PC-9 (cell line): ENCODE measurements around the gene UNC119B. TPM values are rescaled to one million over a fixed set of nuclear protein-coding genes. Genes with fewer than 3 reads are reported as not detected.

Experiments used
- BruUV-seq: library from RNA; stranded (reverse); fragments of 400-500 nt; replicated peaks from 2 replicates; lab custom pipeline; 2021; lab: Mats Ljungman, UMichigan
- CTCF ChIA-PET: fragments of 300-600 bp; sonication (Branson Sonifier 250); formaldehyde crosslinking; loops from one replicate; lab custom pipeline; 2022; ENCODE audit warnings: antibody characterized with exemption; lab: Charles Lee
- POLR2A ChIA-PET: fragments of 300-600 bp; sonication (Branson Sonifier 250); formaldehyde crosslinking; loops from one replicate; lab custom pipeline; 2022; ENCODE audit warnings: antibody characterized with exemption; ENCODE audit not compliant: unreplicated experiment; lab: Charles Lee
- DNase-seq, 2 experiments: peaks; one replicate each; pipeline versions ENCODE4 v3.0.0 to v3.0.0-alpha.2; 2015 to 2022; ENCODE audit warnings: mixed read lengths in 1 of 2
- H2AFZ ChIP-seq: fragments of 200-600 bp; sonication (generic); 2 replicates; pipeline ENCODE4 v1.8.1; 2017; ENCODE audit warnings: antibody characterized with exemption
- H3F3A ChIP-seq: fragments of 200-600 bp; sonication (generic); 2 replicates; pipeline ENCODE4 v1.8.1; 2017; ENCODE audit warnings: antibody characterized with exemption, mild to moderate bottlenecking, low read depth; ENCODE audit not compliant: insufficient read depth
- H3K27ac ChIP-seq: fragments of 200-600 bp; sonication (generic); 2 replicates; pipeline ENCODE4 v1.6.1; 2016; ENCODE audit warnings: mixed run types
- H3K27me3 ChIP-seq: fragments of 200-600 bp; sonication (generic); 2 replicates; pipeline ENCODE4 v1.6.1; 2016; ENCODE audit warnings: low read depth, mixed run types; ENCODE audit not compliant: insufficient read depth
- H3K36me3 ChIP-seq: fragments of 200-600 bp; sonication (generic); 2 replicates; pipeline ENCODE4 v1.6.1; 2016; ENCODE audit warnings: low read depth, mixed run types
- H3K4me1 ChIP-seq: fragments of 200-600 bp; sonication (generic); replicated peaks from 2 replicates; pipeline ENCODE4 v1.6.1; 2016; ENCODE audit warnings: mixed run types; ENCODE audit not compliant: insufficient read depth
- H3K4me2 ChIP-seq: fragments of 200-600 bp; sonication (generic); 2 replicates; pipeline ENCODE4 v1.6.1; 2017; ENCODE audit warnings: mixed run types
- H3K4me3 ChIP-seq: fragments of 200-600 bp; sonication (generic); 2 replicates; pipeline ENCODE4 v1.6.1; 2016; ENCODE audit warnings: mixed run types
- H3K79me2 ChIP-seq: fragments of 200-600 bp; sonication (generic); 2 replicates; pipeline ENCODE4 v1.6.1; 2017; ENCODE audit warnings: low read depth, mixed run types
- H3K9me2 ChIP-seq: fragments of 200-600 bp; sonication (generic); 2 replicates; pipeline ENCODE4 v1.8.1; 2017; ENCODE audit warnings: mild to moderate bottlenecking; ENCODE audit not compliant: insufficient read depth
- H3K9me3 ChIP-seq: fragments of 200-600 bp; sonication (generic); 2 replicates; pipeline ENCODE4 v1.8.1; 2016; ENCODE audit warnings: low read depth; ENCODE audit not compliant: insufficient read depth
- H4K20me1 ChIP-seq: fragments of 200-600 bp; sonication (generic); 2 replicates; pipeline ENCODE4 v1.8.1; 2017; ENCODE audit not compliant: insufficient read depth
- EZH2 ChIP-seq: fragments of 200-600 bp; sonication (generic); IDR thresholded peaks from 2 replicates; pipeline ENCODE4 v1.8.0; 2017; ENCODE audit warnings: antibody characterized with exemption, low read depth
- intact Hi-C: fragments of 100-400 bp; cut with micrococcal nuclease; formaldehyde crosslinking; loops from one replicate; pipeline ENCODE4 v1.10.0; 2022; ENCODE audit not compliant: unreplicated experiment
- total RNA-seq: library from RNA; stranded (reverse); gene quantifications from 2 replicates; pipeline ENCODE4 v1.2.3, GENCODE V29; 2021
- TF ChIP-seq, protein P1 (sequence below): fragments of 200-600 bp; sonication (generic); conservative IDR thresholded peaks from 2 replicates; pipeline ENCODE4 v1.6.1; 2017; ENCODE audit warnings: mixed run types, antibody characterized with exemption, mild to moderate bottlenecking, moderate library complexity

UNC119B gene
- total RNA-seq, 1 experiment from 2014 or later = 25.9 TPM

DNA sequence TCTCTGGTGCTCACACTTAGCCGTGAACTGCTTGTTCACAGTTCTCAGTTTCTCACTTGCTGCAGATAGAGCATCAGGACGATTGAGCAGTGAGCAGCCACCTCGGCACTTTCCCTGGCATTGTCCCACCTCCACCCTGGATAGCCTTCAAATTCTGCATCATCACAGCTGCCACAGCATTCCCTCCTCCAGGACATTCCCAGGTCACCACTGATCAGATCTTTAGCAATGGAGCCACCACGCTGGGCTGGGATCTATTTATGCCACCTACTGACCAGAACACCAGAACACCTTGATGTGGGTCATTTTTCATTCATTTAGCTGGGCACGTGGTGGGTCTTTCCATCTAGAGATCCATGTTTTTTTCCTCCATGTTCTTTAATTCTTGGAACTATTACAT lies 39.0 kb downstream of the UNC119B start:
- intact Hi-C loops = no loop called here
- no peak for TF ChIP-seq EZH2
- TF ChIP-seq, protein P1, sequence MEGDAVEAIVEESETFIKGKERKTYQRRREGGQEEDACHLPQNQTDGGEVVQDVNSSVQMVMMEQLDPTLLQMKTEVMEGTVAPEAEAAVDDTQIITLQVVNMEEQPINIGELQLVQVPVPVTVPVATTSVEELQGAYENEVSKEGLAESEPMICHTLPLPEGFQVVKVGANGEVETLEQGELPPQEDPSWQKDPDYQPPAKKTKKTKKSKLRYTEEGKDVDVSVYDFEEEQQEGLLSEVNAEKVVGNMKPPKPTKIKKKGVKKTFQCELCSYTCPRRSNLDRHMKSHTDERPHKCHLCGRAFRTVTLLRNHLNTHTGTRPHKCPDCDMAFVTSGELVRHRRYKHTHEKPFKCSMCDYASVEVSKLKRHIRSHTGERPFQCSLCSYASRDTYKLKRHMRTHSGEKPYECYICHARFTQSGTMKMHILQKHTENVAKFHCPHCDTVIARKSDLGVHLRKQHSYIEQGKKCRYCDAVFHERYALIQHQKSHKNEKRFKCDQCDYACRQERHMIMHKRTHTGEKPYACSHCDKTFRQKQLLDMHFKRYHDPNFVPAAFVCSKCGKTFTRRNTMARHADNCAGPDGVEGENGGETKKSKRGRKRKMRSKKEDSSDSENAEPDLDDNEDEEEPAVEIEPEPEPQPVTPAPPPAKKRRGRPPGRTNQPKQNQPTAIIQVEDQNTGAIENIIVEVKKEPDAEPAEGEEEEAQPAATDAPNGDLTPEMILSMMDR = no peak
- H3K79me2 ChIP-seq = no peaks in the 10 kb centered on the region
- no peaks in the 10 kb centered on the region for H3K36me3 ChIP-seq
- CTCF ChIA-PET = no interaction called here
- no peaks in the 10 kb centered on the region for H3K4me1 ChIP-seq
- no peaks in the 10 kb centered on the region for H3K27me3 ChIP-seq
- BruUV-seq = no TSS peak
- H3K27ac ChIP-seq = no peak overlapping the region
- no peaks in the 10 kb centered on the region for H3K9me3 ChIP-seq
- no peaks in the 10 kb centered on the region for H3K9me2 ChIP-seq
- no peak overlapping the region for H3K4me2 ChIP-seq
- H3K4me3 ChIP-seq = no peak overlapping the region
- no peaks in the 10 kb centered on the region for H4K20me1 ChIP-seq
- POLR2A ChIA-PET = no interaction called here
- no peaks in the 10 kb centered on the region for H3F3A ChIP-seq
- no peak overlapping the region for H2AFZ ChIP-seq
- no peak for DNase-seq

DNA sequence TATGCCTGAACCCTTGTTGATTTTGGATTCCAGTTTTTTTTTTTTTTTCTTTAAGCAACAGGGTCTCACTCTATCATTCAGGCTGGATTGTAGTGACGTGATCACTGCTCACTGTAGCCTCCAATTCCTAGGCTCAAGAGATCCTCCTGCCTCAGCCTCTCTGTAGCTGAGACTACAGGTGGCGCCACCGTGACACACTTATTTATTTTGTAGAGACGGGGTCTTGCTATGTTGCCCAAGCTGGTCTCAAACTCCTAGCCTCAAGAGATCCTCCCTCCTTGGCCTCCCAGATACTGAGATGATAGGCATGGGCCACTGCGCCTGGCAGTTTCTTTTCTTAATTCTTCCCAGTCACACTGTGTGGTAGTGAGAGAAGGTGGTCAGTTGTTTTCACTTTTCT lies 40.5 kb downstream of the UNC119B start:
- no peak overlapping the region for H2AFZ ChIP-seq
- H4K20me1 ChIP-seq = no peaks in the 10 kb centered on the region
- H3K27me3 ChIP-seq = no peaks in the 10 kb centered on the region
- no peaks in the 10 kb centered on the region for H3K36me3 ChIP-seq
- H3K27ac ChIP-seq = no peak overlapping the region
- intact Hi-C loops = no loop called here
- H3K4me2 ChIP-seq = no peak overlapping the region
- H3F3A ChIP-seq = no peaks in the 10 kb centered on the region
- H3K4me3 ChIP-seq = no peak overlapping the region
- no peaks in the 10 kb centered on the region for H3K79me2 ChIP-seq
- H3K9me3 ChIP-seq = no peaks in the 10 kb centered on the region
- H3K9me2 ChIP-seq = no peaks in the 10 kb centered on the region
- CTCF ChIA-PET = interaction anchor here (0.6 to 0.7 kb wide), 2 partner anchors 65 to 254 kb away, joined by 8 to 13 read pairs; no protein-coding TSS in a partner anchor
- DNase-seq = no peak
- no peak for TF ChIP-seq EZH2
- TF ChIP-seq, protein P1 = no peak
- no peaks in the 10 kb centered on the region for H3K4me1 ChIP-seq
- BruUV-seq = no TSS peak
- POLR2A ChIA-PET = interaction anchor here (0.6 kb wide), 1 partner anchor 68 kb away, joined by 6 read pairs; no protein-coding TSS in a partner anchor

DNA sequence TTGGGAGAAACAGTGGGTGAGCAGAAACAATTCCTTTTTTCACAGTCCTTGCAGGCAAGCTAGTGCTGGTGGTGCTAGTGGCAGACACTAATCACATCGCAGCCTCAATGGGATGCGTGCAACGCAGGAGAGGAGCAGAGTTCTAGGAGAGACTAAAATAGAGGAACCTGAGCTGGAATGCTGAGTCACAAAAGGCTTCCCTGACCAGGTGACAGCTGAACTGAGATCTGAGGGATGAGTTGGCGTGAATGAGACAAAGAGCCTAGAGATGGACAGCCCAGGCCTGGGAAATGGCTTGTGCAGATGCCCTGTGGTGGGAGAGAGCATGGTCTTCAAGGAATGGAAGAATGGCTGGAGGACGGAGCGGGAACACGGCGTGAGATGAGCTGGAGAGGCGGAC lies 41.1 kb downstream of the UNC119B start:
- Histone ChIP-seq H3K9me2 (no peaks in the 10 kb centered on the region), H3K27me3 (no peaks in the 10 kb centered on the region), H3K9me3 (no peaks in the 10 kb centered on the region), H3K36me3 (no peaks in the 10 kb centered on the region), H3F3A (no peaks in the 10 kb centered on the region), H4K20me1 (no peaks in the 10 kb centered on the region), H2AFZ (no peak overlapping the region), H3K4me1 (no peaks in the 10 kb centered on the region), H3K4me2 (no peak overlapping the region), H3K79me2 (no peaks in the 10 kb centered on the region), H3K27ac (no peak overlapping the region), H3K4me3 (no peak overlapping the region)
- intact Hi-C loops = no loop called here
- BruUV-seq = no TSS peak
- DNase-seq = no peak
- no peak for TF ChIP-seq EZH2
- TF ChIP-seq, protein P1 = no peak
- ChIA-PET POLR2A (no interaction called here), CTCF (interaction anchor here (0.6 to 0.7 kb wide), 3 partner anchors 64 to 278 kb away, joined by 3 to 13 read pairs (median 8); no protein-coding TSS in a partner anchor)
